CD4-positive, alpha-beta T cell treated with Interleukin-4 for 4 hours (primary cell): ENCODE data around the gene LAIR2.

Experiments used
- DNase-seq: peaks from one replicate; pipeline ENCODE4 v3.0.0-alpha.2; 2020

LAIR2 gene, protein sequence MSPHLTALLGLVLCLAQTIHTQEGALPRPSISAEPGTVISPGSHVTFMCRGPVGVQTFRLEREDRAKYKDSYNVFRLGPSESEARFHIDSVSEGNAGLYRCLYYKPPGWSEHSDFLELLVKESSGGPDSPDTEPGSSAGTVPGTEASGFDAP

DNA sequence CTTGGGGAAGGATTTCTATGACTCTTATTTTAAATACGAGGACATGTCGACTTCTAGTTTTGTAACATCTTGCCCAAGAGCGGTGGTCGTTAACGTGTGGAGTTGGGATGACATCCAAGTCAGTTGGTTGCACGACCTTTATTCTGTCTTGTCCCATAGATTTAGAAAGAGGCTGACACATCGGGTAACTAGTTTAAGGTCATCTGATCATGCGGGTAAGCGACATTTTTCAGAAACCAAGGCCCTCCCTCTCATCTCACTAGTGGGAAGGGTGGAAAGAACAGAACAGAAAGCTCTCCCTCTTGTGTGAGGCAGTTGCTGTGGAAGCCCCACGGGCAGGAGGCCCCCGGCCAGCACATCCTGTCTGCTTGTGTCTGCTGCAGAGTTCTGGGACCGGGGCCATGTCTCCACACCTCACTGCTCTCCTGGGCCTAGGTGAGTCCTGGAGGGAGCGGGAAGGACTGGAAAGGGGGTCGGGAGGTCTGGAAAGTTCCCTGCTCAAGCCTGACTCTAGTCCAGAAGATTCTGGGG is at the start of gene LAIR2:
TSS of gene LAIR2 (plus strand) at position 314 of the 531 bp plus-strand sequence. CDS start at position 402, 88 bp downstream.
- no peak for DNase-seq

DNA sequence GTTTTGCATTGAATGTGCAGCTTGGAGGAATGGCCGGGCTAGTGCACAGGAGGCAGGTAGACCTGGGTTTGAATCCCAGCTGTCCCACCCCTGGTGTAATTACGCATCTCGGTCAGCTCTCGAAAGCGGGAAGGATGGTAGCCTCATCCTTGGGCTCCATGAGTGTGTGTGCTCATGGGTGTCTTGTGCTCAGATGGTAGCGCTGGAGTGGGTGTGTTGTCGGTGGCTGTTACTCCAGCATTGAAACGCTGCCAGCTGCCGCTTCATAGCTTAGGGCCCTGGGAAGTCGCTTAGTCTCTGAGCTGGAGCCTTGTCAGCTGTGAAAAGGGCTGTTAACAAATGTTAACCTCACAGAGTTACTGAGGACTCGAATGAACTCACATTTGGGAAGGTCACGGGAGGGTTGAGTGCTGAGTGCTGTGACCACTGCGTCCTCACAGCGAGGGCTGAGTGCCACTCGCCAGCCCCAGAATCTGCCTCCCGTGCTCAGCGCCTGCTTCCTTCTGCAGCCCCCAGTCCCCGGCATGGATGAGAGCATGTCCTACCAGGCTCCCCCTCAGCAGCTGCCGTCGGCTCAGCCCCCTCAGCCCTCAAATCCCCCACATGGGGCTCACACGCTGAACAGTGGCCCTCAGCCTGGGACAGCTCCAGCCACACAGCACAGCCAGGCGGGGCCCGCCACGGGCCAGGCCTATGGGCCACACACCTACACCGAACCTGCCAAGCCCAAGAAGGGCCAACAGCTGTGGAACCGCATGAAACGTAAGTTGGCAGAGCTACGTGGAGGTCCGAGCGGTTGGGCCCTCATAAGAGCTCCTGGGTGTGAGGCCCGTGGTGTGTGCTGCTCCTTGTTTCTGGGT is 48.5 kb upstream of the LAIR2 start:
- DNase-seq: no peak

DNA sequence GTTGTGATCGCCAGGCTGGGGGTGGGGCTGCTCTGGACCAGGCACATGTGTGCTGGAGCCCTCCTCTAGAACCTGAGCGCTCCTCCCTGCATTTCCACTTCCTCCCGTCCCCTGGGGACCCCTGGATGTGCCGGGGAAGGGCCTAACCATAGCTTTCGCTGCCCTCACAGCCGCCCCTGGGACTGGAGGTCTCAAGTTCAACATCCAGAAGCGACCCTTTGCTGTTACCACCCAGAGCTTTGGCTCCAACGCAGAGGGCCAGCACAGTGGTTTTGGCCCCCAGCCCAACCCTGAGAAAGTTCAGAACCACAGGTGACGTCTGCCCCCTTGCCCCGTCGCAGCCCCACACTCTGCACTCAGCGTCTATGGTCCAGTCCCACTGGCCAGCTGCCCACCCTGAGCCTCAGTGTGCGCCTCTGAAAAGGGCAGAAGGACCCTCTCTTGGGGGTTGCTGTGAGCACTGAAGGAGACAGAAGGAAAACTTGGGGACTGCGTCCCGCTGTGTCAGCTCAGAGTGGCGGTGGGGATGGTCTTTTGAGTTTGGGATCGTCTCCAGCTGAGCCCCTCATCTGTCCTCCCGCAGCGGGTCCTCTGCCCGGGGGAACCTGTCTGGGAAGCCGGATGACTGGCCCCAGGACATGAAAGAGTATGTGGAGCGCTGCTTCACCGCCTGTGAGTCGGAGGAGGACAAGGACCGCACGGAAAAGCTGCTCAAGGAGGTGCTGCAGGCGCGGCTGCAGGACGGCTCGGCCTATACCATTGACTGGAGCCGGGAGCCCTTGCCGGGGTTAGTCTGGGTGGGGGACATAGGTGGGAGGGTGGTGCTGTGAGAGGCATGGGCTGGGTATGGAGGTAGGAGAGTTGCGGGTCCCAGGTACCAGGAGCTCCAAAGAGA is 47.6 kb upstream of the LAIR2 start:
- no peak for DNase-seq

DNA sequence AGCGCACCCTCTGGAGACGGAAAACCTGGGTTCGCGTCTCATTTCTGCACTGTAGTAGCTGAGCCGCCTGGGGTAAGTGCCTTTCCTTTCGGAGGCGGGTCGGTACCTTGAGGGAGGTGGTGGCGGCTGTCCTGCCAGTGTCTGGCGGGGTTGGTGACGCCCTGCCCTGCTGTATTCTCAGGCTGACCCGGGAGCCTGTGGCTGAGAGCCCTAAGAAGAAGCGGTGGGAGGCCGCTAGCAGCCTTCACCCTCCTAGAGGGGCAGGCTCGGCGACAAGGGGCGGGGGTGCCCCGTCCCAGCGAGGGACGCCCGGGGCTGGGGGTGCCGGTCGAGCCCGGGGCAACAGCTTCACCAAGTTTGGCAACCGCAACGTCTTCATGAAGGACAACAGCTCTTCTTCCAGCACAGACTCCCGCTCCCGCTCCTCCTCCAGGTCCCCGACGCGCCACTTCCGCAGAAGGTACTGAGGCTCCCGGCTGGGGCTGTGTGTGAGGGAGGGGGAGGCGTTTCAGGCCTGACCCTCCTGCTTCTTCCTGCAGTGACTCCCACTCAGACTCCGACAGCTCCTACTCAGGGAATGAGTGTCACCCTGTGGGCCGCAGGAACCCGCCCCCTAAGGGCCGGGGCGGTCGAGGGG is 46.7 kb upstream of the LAIR2 start:
- DNase-seq: no peak

DNA sequence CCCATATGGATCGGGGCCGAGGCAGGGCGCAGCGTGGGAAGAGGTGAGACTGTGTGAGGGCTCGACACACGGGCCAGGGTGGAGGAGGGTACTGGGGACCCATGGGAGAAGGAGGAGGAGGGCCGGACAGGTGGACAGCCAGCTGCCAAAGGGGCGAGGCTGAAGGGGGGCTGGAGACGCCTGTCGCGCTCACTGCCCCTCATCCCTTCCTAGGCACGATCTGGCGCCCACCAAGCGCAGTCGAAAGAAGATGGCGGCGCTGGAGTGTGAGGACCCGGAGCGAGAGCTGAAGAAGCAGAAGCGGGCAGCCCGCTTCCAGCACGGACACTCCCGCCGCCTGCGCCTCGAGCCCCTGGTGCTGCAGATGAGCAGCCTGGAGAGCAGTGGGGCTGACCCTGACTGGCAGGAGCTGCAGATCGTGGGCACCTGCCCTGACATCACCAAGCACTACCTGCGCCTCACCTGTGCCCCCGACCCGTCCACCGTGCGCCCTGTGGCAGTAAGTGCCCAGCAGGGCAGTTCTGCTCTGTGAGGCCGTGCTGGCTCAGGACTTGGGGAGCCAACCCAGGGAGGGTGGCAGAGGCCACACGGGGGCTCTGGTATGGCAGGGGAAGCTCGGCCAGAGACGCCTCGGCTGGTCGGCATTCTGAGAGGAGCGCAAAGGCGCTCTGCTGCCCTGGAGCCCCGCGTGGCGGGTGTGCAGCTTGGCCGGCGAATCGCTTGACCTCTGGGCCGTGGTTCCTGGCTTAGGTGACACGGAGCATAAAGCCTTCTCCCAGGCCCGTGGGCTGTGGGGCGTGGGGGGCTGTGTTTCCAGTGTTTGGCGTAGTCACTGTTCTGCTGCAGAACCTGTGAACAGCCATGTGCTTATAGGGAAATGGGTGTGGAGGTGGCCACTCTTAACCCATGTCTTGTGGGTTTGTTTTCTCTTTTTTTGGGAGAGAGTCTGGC is 45.9 kb upstream of the LAIR2 start:
- DNase-seq: no peak

DNA sequence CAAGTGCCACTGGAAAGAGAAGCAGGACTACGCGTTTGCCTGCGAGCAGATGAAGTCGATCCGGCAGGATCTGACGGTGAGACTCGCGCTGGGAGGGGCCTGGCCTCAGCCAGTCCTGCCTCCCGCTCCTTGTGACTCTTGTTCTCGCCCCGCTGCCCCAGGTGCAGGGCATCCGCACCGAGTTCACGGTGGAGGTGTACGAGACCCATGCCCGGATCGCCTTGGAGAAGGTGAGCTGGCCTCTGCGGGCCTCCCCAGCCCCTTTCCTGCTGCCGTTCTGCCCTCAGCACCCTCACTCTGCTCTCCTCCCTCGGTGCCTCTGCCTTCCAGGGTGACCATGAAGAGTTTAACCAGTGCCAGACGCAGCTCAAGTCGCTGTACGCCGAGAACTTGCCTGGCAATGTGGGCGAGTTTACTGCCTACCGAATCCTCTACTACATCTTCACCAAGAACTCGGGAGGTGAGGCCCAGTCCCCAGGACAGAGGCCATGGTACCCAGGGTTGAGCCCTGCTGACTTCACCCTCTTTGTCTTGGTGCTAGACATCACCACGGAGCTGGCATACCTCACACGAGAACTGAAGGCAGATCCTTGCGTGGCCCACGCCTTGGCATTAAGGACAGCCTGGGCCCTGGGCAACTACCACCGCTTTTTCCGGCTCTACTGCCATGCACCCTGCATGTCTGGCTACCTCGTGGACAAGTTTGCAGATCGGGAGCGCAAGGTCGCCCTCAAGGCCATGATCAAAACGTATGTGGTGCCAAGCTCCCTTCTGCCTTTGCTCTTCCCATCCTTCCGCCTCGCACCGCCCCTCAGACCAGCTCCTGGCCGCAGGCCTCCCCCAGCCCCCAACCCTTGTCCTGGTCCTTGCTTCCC is 44.6 kb upstream of the LAIR2 start:
- no peak for DNase-seq

DNA sequence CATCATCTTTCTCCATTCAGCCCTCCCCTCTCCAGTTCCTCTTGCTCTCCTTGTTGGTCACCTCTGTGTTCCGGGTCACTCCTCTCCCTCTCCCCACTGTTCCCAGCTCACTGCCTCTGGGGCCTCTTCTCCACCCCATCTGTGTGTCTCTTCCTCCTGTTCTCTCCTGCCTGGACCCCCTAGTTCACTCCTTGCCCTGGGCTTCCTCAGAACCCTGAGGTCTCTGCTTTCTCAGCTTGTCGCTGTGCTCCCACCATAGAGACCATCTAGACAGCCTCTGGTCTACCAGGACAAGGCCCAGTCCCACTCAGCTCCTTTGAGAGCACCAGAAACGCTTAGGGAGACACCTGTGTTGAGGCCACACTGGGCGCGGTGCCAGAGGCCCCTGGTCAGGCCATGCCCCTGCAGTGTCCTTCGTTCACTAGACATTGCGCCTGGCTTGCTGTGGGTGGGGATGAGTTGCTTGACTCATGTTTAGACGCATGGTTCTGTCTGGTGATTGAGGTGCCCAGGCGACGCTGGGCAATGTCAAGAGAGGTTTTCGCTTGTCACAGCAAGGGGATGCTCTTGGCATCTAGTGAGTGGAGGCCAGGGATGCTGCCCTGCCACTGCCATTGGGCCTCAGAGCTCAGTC is 43.9 kb upstream of the LAIR2 start:
- no peak for DNase-seq

DNA sequence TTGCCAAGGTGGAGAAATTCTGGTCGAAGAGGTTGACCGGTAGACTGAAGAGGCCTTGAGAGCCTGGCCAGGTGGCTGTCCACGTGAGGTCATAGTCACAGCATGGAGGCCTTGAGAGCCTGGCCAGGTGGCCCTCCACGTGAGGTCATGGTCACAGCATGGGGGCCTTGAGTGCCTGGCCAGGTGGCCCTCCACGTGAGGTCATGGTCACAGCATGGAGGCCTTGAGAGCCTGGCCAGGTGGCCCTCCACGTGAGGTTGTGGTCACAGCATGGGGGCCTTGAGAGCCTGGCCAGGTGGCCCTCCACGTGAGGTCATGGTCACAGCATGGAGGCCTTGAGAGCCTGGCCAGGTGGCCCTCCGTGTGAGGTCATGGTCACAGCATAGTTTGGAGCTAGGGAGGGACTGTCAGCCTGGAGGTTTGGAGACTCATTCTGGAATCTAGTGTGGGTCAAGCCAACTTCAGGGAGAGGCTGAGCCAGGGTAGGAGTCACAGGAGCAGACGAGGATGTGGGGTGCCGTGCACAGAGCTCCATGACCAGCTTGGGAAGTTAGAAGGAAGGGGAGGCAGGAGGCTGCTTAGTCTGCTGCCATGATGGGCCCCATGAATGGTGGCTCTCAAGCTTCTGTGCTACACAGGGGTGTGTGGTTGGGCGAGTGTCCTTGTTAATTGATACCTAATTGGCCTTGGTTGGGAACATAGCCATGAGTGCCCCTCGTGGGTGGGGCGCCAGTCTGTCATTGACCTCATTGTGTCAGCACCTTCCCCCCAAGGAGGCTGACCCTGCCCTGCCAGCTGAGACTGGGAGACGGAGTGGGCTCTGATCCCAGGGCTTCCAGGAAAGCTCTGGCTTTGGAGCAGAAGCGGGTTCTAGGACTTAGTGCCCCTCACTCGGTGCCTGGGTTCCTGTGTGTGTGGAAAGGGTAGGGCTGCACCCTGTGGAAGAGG is 43.1 kb upstream of the LAIR2 start:
- no peak for DNase-seq

DNA sequence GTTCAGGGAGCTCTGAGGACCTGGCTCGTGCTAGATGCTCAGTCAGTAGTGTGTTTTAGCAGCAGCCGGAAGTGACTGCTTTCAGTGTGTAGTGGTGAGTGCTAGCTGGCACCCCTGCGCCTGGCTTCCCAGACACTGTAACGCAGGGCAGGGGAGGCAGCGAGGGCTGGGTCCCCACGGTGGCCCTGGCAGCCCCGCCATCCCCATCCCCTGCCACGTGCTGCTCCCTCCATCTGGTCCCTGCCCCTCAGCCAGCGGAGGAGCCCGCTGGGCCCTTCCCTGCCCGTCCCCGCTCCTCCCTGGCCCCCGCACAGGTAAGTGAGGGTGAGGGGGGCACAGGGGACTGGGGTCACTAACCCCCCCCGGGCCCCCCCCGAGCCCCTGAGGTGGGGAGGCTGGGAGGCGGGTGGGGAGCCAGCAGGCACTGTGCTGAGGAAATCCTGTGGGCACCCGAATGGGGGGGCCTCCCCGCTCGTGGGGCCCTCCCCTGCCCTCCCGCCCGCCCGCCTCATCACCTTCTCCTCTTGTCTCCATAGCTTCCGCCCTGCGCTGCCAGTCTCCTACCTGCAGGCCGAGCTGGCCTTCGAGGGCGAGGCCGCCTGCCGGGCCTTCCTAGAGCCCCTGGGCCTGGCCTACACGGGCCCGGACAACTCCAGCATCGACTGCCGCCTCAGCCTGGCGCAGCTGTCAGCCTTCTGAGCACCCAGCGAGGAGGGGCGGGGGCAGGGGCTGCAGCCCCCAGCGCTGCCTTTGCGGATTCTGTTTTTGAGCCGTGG is 42.2 kb upstream of the LAIR2 start:
- no peak for DNase-seq

DNA sequence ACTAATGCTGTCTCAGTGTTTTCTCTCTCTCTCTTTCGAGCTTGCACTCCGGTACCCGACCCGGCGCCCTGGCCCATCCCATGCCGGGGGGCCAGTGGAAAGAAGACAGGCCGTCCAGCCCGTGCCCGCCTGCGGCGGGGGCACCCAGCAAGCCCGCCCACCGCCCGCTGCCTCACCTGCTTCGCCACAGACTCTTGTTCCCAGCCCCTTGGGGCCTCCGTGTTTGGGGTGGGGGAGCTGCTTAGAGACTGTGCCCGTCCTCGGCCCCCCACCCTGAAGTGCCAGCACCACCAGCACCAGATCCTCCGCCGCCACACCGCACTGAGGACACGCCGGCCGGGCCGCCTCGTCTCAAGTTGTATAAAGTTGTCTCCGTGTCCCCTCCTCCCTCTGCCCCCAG is 41.4 kb upstream of the LAIR2 start:
- DNase-seq: no peak

DNA sequence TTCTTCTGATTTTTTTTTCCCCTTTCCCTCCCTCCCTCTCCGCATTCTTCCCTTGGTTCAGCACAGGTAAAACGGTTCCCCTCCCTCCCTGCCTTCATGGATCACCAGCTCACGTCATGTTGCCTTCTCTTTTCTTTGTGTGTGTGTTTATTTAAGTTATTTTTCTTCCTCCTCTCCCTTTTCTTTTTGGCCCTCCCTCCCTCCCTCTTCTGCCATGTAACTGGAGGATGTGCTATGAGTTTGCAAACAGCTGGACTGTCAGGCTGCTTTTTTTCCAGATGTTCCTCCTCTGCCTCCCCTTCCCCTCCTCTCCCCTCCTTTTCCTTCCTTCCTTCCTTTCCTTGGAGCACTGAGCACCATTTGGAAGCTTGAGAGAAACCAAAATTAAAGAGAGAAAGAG is 41.0 kb upstream of the LAIR2 start:
- DNase-seq: no peak

DNA sequence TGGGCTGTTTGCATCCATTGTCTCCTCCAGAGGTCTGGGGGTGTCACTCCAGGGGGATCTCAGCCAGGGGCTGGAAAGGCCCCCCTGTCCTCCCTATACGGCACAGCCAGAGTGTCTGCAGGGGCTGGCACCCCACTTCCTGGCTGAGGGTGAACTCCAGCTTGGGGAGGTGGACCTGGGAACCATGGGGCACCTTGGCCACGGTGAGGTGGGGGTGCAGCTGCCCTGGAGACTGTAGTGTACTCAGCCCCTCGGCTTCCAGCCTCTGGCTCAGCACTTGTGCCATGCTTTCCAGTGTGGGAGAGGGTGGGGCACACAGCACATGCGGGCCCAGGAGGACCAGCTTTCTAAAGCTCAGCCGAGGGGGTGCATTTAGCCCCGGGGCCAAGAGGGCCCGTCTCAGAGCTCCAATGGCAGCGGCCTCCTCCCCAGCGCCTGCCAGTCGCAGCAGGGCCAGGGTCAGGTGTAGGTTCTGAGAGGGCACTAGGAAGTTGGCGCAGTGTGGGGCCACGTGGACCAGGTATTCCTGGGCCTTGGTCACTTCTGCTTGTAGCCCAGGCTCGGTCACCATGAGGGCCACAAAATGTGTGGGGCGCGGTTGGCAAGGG is 40.5 kb upstream of the LAIR2 start:
- no peak for DNase-seq

DNA sequence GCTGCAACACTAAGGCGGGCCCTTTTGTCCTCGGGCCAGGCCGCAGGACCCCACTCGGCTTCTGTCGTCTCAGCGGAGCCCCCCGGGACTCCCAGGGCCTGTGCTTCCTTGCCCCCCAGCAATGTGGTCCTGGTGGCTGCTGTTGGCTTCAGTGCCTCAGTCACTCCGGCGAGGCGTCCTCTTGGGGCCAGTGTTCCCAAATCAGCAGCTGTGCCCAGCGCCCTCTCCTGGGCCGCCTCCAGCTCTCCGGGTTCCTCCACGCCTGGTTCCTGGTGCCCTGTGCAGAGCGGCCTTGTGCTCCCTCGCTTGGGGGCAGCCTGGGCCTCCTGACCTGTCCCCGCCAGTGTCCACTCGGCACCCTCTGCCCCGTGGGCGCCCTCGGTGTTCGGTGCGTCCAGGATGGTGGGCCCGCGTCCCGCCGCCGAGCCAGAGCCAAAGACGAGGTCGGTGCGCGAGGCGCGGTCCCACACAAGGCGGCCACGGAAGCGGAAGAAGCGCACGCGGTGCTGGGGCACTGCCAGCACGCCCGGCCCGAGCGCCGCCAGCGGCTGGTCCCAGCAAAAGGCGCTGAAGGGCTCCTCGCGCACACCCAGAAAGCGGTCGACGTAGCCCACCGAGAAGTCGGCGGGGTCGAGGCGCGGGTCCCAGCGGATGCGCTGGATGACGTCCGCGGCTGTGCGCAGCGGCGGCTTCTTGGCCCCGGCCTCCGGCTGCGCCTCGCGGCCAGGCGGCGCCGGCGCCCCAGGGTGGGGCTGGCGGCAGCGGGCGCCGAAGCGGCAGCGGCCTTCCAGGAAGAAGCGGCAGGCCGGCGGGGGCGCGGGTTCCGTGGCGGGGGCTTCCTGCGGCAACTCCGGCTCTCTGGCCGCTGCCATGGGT is 39.7 kb upstream of the LAIR2 start:
- DNase-seq: peak; percentile 57

DNA sequence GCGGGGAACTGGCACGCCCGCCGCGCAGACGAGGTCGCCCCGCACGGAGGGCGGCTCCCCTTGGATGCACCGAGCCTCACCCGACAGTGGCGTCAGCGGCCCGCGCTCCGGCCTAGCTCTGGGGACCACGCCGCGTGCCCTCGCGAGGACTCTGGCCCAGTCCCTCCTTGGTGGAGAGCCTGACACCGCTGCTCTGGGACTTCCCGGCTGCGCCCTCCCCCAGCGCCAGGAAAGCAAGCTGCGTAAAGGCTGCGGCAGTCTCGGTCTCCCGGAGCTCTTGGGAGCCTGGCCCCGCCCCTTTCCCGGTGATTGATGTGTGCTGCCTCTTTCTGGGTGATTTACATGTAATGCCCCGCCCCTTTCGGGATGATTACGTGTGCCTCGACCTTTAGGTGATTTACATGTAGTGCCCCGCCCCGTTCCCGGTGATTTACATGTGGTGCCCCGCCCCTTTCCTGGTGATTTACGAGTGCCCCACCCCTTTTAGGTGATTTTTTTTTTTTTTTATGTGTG is 39.0 kb upstream of the LAIR2 start, which contains the start of gene LENG9:
TSS of gene LENG9 (minus strand) at position 248 of the 513 bp plus-strand sequence. CDS start 252 bp downstream, outside the sequence.
- DNase-seq: peak; percentile 95

DNA sequence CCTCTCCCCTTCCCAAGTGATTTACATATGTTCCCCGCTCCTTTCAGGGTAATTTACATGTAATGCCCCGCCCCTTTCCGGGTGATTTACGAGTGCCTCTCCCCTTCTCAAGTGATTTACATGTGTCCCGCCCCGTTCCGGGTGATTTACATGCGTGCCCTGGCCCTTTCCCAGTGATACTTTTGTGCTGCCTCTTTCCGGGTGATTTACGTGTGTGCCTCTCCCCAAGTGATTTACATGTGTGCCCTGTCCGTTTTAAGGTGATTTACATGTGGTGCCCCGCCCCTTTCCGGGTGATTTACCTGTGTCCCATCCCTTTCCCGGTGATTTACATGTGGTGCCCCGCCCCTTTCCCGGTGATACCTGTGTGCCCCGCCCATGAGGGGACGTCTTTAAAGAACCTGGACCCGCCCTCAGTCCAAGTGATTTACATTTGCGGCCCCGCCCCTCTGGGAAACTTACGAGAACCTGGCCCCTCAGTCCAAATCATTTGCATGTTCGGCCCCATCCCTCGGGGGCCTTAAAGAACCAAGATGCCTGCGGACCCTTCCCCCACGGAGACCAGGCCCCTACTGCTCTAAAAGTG is 38.5 kb upstream of the LAIR2 start:
- DNase-seq: peak; percentile 90
